HL-60 (cell line): ENCODE measurements around the gene PUS1.
"Not testable (repeated sequence)": the region's sequence is repeated elsewhere in the genome, so short reads cannot be mapped to it uniquely, and the experiment has no call there.

Experiments used
- GABPA ChIP-seq: IDR thresholded peaks from 2 replicates; pipeline ENCODE4 v1.6.1; 2012; ENCODE audit warnings: low read depth
- POLR2AphosphoS5 ChIP-seq: IDR thresholded peaks from 2 replicates; pipeline ENCODE4 v1.6.1; 2012; ENCODE audit warnings: low read depth
- TF ChIP-seq, protein P1 (sequence below): IDR thresholded peaks from one replicate; pipeline ENCODE4 v1.5.1; 2011; ENCODE audit warnings: low read length, control low read depth, inconsistent platforms; ENCODE audit not compliant: insufficient read depth

GRCh38 chr12:131885076-131885475 lies 44.0 kb upstream of the PUS1 start:
- TF ChIP-seq, protein P1, sequence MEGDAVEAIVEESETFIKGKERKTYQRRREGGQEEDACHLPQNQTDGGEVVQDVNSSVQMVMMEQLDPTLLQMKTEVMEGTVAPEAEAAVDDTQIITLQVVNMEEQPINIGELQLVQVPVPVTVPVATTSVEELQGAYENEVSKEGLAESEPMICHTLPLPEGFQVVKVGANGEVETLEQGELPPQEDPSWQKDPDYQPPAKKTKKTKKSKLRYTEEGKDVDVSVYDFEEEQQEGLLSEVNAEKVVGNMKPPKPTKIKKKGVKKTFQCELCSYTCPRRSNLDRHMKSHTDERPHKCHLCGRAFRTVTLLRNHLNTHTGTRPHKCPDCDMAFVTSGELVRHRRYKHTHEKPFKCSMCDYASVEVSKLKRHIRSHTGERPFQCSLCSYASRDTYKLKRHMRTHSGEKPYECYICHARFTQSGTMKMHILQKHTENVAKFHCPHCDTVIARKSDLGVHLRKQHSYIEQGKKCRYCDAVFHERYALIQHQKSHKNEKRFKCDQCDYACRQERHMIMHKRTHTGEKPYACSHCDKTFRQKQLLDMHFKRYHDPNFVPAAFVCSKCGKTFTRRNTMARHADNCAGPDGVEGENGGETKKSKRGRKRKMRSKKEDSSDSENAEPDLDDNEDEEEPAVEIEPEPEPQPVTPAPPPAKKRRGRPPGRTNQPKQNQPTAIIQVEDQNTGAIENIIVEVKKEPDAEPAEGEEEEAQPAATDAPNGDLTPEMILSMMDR: not testable (repeated sequence)
- TF ChIP-seq POLR2AphosphoS5, GABPA: not testable (repeated sequence)
